B cell (primary cell): ENCODE measurements around the gene RPA1. TPM values are rescaled to one million over a fixed set of nuclear protein-coding genes. Genes with fewer than 3 reads are reported as not detected.
A peak's percentile ranks its signal among the peaks of the same experiment; 100 is the strongest.

Experiments used
- ATAC-seq: fragments of 200-7000 bp; cut with Tn5 transposase; one replicate; pipeline ENCODE4 v1.10.0; 2021; ENCODE audit warnings: low read depth, mild to moderate bottlenecking, moderate number of reproducible peaks, moderate library complexity
- CTCF ChIA-PET: fragments of 350-600 bp; sonication (Branson Sonifier 250); formaldehyde crosslinking; loops from one replicate; lab custom pipeline; 2021; ENCODE audit warnings: antibody characterized with exemption, inconsistent platforms; lab: Charles Lee
- POLR2A ChIA-PET: fragments of 350-600 bp; sonication (Branson Sonifier 250); formaldehyde crosslinking; loops from one replicate; lab custom pipeline; 2021; ENCODE audit warnings: antibody characterized with exemption; lab: Charles Lee
- DNase-seq: peaks from one replicate; pipeline ENCODE4 v3.0.0; 2013
- H2AFZ ChIP-seq: 2 replicates; pipeline ENCODE4 v1.6.1; 2012; ENCODE audit warnings: mild to moderate bottlenecking, low read depth, low read length; ENCODE audit not compliant: insufficient read depth, poor library complexity, severe bottlenecking
- H3K27ac ChIP-seq, 2 donors: 1 replicate in 1 of 2; 2 replicates in 1 of 2; pipeline ENCODE4 v1.5.1; 2012 to 2013; ENCODE audit warnings: low read length in 2 of 2, mild to moderate bottlenecking in 2 of 2, moderate library complexity in 1 of 2
- H3K27me3 ChIP-seq, 4 experiments: fragments of 200-600 bp in 1 of 4; sonication (generic) in 1 of 4; replicated peaks in 1 of 4; 1 replicate in 2 of 4; 2 replicates in 2 of 4; pipeline versions ENCODE4 v1.6.1 to v1.7.0; 2013 to 2016; ENCODE audit warnings: low read length in 3 of 4, mild to moderate bottlenecking in 2 of 4, mixed read lengths in 1 of 4, moderate library complexity in 1 of 4; ENCODE audit not compliant: insufficient read depth in 4 of 4, control insufficient read depth in 3 of 4; ENCODE audit errors: control extremely low read depth in 1 of 4
- H3K36me3 ChIP-seq, 2 experiments: replicated peaks in 1 of 2; 1 replicate in 1 of 2; 2 replicates in 1 of 2; pipeline versions ENCODE4 v1.6.1 to v1.7.1; 2013; ENCODE audit warnings: low read length in 1 of 2; ENCODE audit not compliant: insufficient read depth in 2 of 2, control insufficient read depth in 1 of 2; ENCODE audit errors: control extremely low read depth in 1 of 2, extremely low read depth in 1 of 2
- H3K4me1 ChIP-seq, 2 donors: fragments of 200-600 bp in 1 of 2; sonication (generic) in 1 of 2; 1 replicate in 1 of 2; 2 replicates in 1 of 2; pipeline versions ENCODE4 v1.5.1 to v1.6.1; 2013 to 2017; ENCODE audit warnings: low read length in 2 of 2; ENCODE audit not compliant: control insufficient read depth in 2 of 2, insufficient read depth in 2 of 2
- H3K4me2 ChIP-seq: replicated peaks from 2 replicates; pipeline ENCODE3; 2012; ENCODE audit warnings: mild to moderate bottlenecking, low read depth, low read length; ENCODE audit not compliant: poor library complexity, severe bottlenecking
- H3K4me3 ChIP-seq, 5 experiments: fragments of 200-600 bp in 1 of 5; sonication (generic) in 1 of 5; 1 replicate in 3 of 5; 2 replicates in 2 of 5; pipeline versions ENCODE4 v1.5.1 to v1.7.0; 2011 to 2016; ENCODE audit warnings: low read length in 4 of 5, mild to moderate bottlenecking in 4 of 5, low read depth in 2 of 5, control low read depth in 1 of 5, moderate library complexity in 1 of 5; ENCODE audit not compliant: insufficient read depth in 1 of 5; ENCODE audit errors: control extremely low read depth in 1 of 5, extremely low read depth in 1 of 5
- H3K79me2 ChIP-seq: fragments of 200-600 bp; sonication (generic); one replicate; pipeline ENCODE4 v1.6.0; 2016; ENCODE audit warnings: low read length; ENCODE audit not compliant: control insufficient read depth, insufficient read depth
- H3K9ac ChIP-seq: fragments of 200-600 bp; sonication (generic); 2 replicates; pipeline ENCODE4 v1.6.1; 2017; ENCODE audit warnings: mild to moderate bottlenecking, low read length, moderate library complexity
- H3K9me3 ChIP-seq, 3 donors: one replicate each; pipeline versions ENCODE4 v1.6.1 to v1.7.1; 2013; ENCODE audit warnings: low read length in 2 of 3; ENCODE audit not compliant: control insufficient read depth in 2 of 3, insufficient read depth in 1 of 3; ENCODE audit errors: control extremely low read depth in 1 of 3
- H4K20me1 ChIP-seq: 2 replicates; pipeline ENCODE4 v1.6.0; 2012; ENCODE audit warnings: mild to moderate bottlenecking, low read length; ENCODE audit not compliant: insufficient read depth, control insufficient read depth, poor library complexity, severe bottlenecking
- H3K27ac Mint-ChIP-seq: one replicate; pipeline ENCODE4 v1.8.0; 2021; ENCODE audit warnings: mixed read lengths
- H3K27me3 Mint-ChIP-seq: one replicate; pipeline ENCODE4 v1.8.0; 2021; ENCODE audit warnings: mixed read lengths
- H3K4me1 Mint-ChIP-seq: one replicate; pipeline ENCODE4 v1.8.0; 2021; ENCODE audit warnings: mixed read lengths
- H3K4me3 Mint-ChIP-seq: one replicate; pipeline ENCODE4 v1.8.0; 2021; ENCODE audit warnings: mixed read lengths
- H3K9me3 Mint-ChIP-seq: one replicate; pipeline ENCODE4 v1.8.0; 2022; ENCODE audit warnings: mixed read lengths; ENCODE audit not compliant: insufficient read depth
- EZH2 ChIP-seq: IDR thresholded peaks from 2 replicates; pipeline ENCODE4 v1.6.1; 2012; ENCODE audit warnings: borderline replicate concordance, low read depth, mild to moderate bottlenecking, moderate library complexity, low read length; ENCODE audit not compliant: insufficient read depth, poor library complexity, severe bottlenecking
- WGBS: methylation state at CpG from one replicate; pipeline ENCODE4 v1.1.5; 2013; ENCODE audit warnings: missing lambda C conversion rate; ENCODE audit not compliant: insufficient coverage; 5-methylcytosine and 5-hydroxymethylcytosine counted together
- intact Hi-C: fragments of 100-400 bp; cut with micrococcal nuclease; formaldehyde crosslinking; loops from one replicate; pipeline ENCODE4 v1.10.0; 2022
- polyA plus RNA-seq: library from polyadenylated mRNA; depleted of rRNA; stranded (reverse); fragments of >200 nt; gene quantifications from 2 replicates; pipeline ENCODE4 v1.2.3, GENCODE V29; 2012
- total RNA-seq, 2 donors: library from RNA; stranded (reverse); fragments of 120-200 nt in 1 of 2; gene quantifications; 1 replicate in 1 of 2; 2 replicates in 1 of 2; pipeline versions ENCODE4 v1.2.3 to v1.2.4, GENCODE V29; 2013 to 2022
- TF ChIP-seq, protein P1 (sequence below): fragments of 200-600 bp; IDR thresholded peaks from one replicate; pipeline ENCODE4 v1.8.0; 2022; ENCODE audit warnings: antibody characterized with exemption, mild to moderate bottlenecking

Gene RPA1
- total and polyA plus RNA-seq, 2 donors (not counting 1 experiment from before 2014, with no cell fraction given) = 27.0 to 94.5 TPM

GRCh38 chr17:1914661-1915083 is 84.9 kb downstream of the RPA1 start:
- Histone ChIP-seq H3K4me3 (no peak overlapping the region), H4K20me1 (no peaks in the 10 kb centered on the region), H3K27ac (no peak overlapping the region), H3K27me3 (peaks cover 0 to 27% (median 12%) of the 10 kb centered on the region in 4 experiments), H3K4me1 (peaks cover 0 to 7% of the 10 kb centered on the region in 2 donors), H3K79me2 (no peaks in the 10 kb centered on the region), H2AFZ (no peak overlapping the region), H3K4me2 (no peak overlapping the region), H3K9ac (no peak overlapping the region), H3K36me3 (no peaks in the 10 kb centered on the region), H3K9me3 (no peaks in the 10 kb centered on the region)
- TF ChIP-seq EZH2 = no peak
- TF ChIP-seq, protein P1, sequence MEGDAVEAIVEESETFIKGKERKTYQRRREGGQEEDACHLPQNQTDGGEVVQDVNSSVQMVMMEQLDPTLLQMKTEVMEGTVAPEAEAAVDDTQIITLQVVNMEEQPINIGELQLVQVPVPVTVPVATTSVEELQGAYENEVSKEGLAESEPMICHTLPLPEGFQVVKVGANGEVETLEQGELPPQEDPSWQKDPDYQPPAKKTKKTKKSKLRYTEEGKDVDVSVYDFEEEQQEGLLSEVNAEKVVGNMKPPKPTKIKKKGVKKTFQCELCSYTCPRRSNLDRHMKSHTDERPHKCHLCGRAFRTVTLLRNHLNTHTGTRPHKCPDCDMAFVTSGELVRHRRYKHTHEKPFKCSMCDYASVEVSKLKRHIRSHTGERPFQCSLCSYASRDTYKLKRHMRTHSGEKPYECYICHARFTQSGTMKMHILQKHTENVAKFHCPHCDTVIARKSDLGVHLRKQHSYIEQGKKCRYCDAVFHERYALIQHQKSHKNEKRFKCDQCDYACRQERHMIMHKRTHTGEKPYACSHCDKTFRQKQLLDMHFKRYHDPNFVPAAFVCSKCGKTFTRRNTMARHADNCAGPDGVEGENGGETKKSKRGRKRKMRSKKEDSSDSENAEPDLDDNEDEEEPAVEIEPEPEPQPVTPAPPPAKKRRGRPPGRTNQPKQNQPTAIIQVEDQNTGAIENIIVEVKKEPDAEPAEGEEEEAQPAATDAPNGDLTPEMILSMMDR = no peak
- intact Hi-C loops = no loop called here
- H3K9me3 Mint-ChIP-seq = no peaks in the 10 kb centered on the region
- H3K27ac Mint-ChIP-seq = no peak overlapping the region
- peaks cover 20% of the 10 kb centered on the region for H3K27me3 Mint-ChIP-seq
- 94% methylated on average over 4 of the region's 8 CpGs for WGBS
- H3K4me3 Mint-ChIP-seq = no peak overlapping the region
- ATAC-seq (no peak), DNase-seq (no peak)
- ChIA-PET POLR2A (no interaction called here), CTCF (no interaction called here)
- H3K4me1 Mint-ChIP-seq = peaks cover 6% of the 10 kb centered on the region

DNA sequence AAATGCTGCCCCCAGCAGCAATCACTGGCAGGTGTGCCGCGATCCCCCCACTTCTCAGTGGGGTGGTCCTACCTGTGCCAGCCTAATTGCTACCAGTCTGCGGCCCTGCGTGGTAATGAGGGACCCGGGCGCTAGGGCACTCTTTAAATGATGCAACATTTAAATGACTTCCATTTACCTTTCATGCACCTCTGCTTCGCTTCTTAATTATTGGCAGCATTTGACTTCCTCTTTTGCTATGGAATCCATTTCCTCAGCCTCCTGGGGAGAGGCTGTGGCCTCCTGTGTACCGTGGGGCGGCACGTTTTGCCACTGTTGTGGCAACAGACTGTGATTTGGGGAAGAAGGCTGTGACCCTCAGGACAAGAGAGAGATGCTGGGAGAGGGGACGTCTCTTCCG is 86.1 kb downstream of the RPA1 start:
- Mint-ChIP-seq H3K27me3 (peaks cover 16% of the 10 kb centered on the region), H3K4me3 (no peak overlapping the region), H3K9me3 (no peaks in the 10 kb centered on the region), H3K27ac (no peak overlapping the region), H3K4me1 (peaks cover 6% of the 10 kb centered on the region)
- Histone ChIP-seq H3K9me3 (no peaks in the 10 kb centered on the region), H3K4me1 (peaks cover 0 to 7% of the 10 kb centered on the region in 2 donors), H3K79me2 (no peaks in the 10 kb centered on the region), H3K4me3 (no peak overlapping the region), H3K36me3 (no peaks in the 10 kb centered on the region), H3K27me3 (peaks cover 0 to 15% (median 6%) of the 10 kb centered on the region in 4 experiments), H3K27ac (no peak overlapping the region), H3K9ac (no peak overlapping the region), H2AFZ (peak overlapping the region; percentile 62), H3K4me2 (peak overlapping the region; percentile 11), H4K20me1 (no peaks in the 10 kb centered on the region)
- ChIA-PET POLR2A (no interaction called here), CTCF (interaction anchor here (1.2 kb wide), 1 partner anchor 329 kb away, joined by 4 read pairs; no protein-coding TSS in a partner anchor)
- 16% methylated on average over 9 of the region's 12 CpGs for WGBS
- DNase-seq = no peak
- ATAC-seq = no peak
- TF ChIP-seq, protein P1 = no peak
- no peak for TF ChIP-seq EZH2
- intact Hi-C loops = no loop called here
